HG03066 (cell line): ENCODE data around the gene CTTNBP2.

Experiments used
- ATAC-seq: cut with Tn5 transposase; IDR thresholded peaks from one replicate; pipeline ENCODE4 v1.9.1; 2021; ENCODE audit warnings: low read depth; ENCODE audit not compliant: unreplicated experiment

The CTTNBP2 gene

GRCh38 chr7:117871401-117871777 is 1.9 kb downstream of the CTTNBP2 start:
- ATAC-seq, result no peak

GRCh38 chr7:117870448-117871130 is 2.7 kb downstream of the CTTNBP2 start:
- no peak for ATAC-seq

- ATAC-seq, result no peak
Measured at GRCh38 chr7:117869374-117869773, 3.9 kb downstream of the CTTNBP2 start.

- ATAC-seq, result no peak
Measured at GRCh38 chr7:117863618-117864017, 9.6 kb downstream of the CTTNBP2 start.

- ATAC-seq, result no peak
Measured at GRCh38 chr7:117862378-117862777, 10.9 kb downstream of the CTTNBP2 start.

GRCh38 chr7:117859246-117859812 is 13.9 kb downstream of the CTTNBP2 start:
- ATAC-seq, result no peak

GRCh38 chr7:117858712-117859111 is 14.5 kb downstream of the CTTNBP2 start:
- ATAC-seq, result no peak

GRCh38 chr7:117857718-117858117 is 15.5 kb downstream of the CTTNBP2 start:
- no peak for ATAC-seq

GRCh38 chr7:117856196-117856595 is 17.0 kb downstream of the CTTNBP2 start:
- no peak for ATAC-seq

GRCh38 chr7:117854186-117854585 is 19.1 kb downstream of the CTTNBP2 start:
- ATAC-seq, result no peak

- ATAC-seq, result no peak
Measured at GRCh38 chr7:117848941-117849340, 24.3 kb downstream of the CTTNBP2 start.

GRCh38 chr7:117844678-117845077 is 28.6 kb downstream of the CTTNBP2 start:
- ATAC-seq, result no peak

- no peak for ATAC-seq
Measured at GRCh38 chr7:117841611-117842010, 31.6 kb downstream of the CTTNBP2 start.

GRCh38 chr7:117841011-117841410 is 32.2 kb downstream of the CTTNBP2 start:
- ATAC-seq, result no peak

GRCh38 chr7:117839507-117839906 is 33.7 kb downstream of the CTTNBP2 start:
- ATAC-seq, result peak; percentile 72

- peak; percentile 81 for ATAC-seq
Measured at GRCh38 chr7:117837841-117838240, 35.4 kb downstream of the CTTNBP2 start.

- no peak for ATAC-seq
Measured at GRCh38 chr7:117835016-117835664, 38.1 kb downstream of the CTTNBP2 start.

GRCh38 chr7:117830422-117830954 is 42.8 kb downstream of the CTTNBP2 start:
- no peak for ATAC-seq

- no peak for ATAC-seq
Measured at GRCh38 chr7:117829450-117830117, 43.7 kb downstream of the CTTNBP2 start.

- no peak for ATAC-seq
Measured at GRCh38 chr7:117828825-117829224, 44.4 kb downstream of the CTTNBP2 start.

GRCh38 chr7:117827862-117828261 is 45.4 kb downstream of the CTTNBP2 start:
- no peak for ATAC-seq
